NCI-H2227 (cell line): ENCODE measurements around the gene LAMB2.
A peak's percentile ranks its signal among the peaks of the same experiment; 100 is the strongest.

Experiments
- DNase-seq: peaks from one replicate; lab custom pipeline; 2025; ENCODE audit not compliant: unreplicated experiment; lab: John Stamatoyannopoulos, UW

LAMB2 gene

DNA sequence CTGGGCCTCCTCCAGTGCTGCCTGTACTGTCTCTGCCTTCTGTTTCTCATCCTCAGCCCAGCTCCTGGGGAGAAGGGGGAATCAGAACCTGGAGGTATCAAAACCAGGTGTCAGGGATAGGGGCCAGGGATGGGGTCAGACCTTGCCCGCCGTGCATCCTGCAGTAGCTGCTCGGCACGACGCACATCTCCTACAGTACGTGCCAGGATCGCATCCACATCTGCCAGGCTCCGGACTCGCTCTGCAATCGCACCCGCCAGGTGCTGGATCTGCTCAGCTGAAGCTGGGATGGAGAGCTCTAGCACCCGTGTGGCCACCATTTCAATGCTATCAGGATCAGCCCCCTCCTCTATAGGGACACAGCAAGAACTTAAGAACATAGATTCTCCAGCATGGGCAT is 10.8 kb downstream of the LAMB2 start:
- DNase-seq: no peak

DNA sequence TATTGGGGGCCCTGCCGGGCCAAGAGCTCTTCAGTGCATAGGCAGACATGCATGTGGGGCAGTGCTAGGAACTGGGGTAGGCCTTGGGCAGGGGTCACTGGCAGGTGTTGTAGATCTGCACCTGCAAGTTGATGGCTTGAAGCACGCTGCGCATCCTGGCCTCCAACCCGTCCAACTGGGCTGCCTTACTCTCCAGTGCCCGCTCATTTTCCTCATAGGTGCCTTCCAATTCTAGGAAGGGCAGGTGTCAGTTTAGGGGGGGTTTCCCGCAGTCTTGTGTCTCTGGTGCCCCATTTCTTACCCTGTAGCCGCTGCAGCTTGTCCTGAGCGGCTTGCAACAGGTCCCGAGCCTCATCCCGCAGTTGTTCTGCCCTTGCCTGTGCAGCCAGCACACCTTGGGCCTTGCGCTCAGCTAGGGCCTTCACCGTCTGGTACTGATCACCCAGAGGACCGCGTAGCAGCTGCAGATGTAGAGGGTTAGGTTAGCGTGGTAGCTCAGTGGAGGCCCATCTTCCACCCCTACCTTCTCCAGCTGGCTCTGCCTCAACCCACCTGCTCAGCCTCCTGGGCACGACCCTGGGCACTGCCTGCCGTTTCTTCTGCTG is 11.6 kb downstream of the LAMB2 start:
- DNase-seq: no peak

DNA sequence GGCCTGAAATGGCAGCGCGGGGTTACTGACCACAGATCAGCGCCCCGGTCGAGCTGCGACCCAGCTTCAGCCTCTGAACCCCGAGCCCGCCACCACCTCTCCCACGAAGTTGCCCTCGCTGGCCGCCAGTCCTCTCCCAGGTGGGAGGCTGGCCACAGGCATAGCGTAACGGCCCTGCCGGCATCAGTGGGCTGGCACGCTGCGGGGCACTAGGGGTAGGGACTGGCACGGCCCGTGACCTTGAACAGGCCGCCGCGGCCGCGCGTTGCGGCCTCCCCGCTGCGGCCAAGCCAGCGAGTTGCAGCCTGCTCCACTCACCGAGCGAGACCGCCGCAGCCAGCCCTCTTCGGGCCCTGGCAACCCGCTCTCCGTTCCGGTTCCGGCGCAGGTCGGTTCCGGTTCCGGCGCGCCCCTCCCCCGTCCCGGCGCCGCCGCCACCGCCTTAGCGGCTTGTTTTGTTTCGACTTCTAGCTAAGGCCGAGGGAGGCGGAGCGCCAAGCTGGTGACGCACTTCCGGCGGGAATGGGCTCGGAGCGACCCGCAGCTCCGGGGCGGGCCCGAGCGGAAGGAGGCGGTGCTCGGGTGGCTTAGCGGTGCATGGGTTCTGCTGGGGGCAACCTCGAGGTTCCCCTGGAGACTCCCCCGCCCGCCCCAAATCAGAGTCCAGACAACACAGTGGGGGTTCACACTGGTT is 12.3 kb downstream of the LAMB2 start, which contains the start of gene USP19:
USP19 (minus strand) TSS at position 386 of the 694 bp plus-strand sequence. CDS start 1,678 bp downstream, outside the sequence.
- DNase-seq: peak; percentile 95

DNA sequence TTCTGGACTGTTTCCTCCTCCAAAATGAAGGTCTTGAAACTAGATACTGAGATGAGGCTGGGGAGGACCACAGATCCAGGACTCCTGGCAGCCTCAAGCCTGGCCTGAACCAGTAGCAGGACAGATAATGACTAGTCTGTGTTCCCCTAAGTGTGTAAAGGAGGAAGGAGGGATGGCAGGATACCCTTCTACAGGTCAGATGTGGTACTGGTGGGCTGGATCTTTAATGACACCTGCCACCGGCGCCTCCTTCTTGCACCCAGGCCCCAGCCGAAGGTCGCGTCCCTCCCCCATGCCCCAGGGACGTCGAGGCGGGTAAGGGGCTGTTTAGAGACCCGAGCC is 12.8 kb downstream of the LAMB2 start:
- DNase-seq: no peak

DNA sequence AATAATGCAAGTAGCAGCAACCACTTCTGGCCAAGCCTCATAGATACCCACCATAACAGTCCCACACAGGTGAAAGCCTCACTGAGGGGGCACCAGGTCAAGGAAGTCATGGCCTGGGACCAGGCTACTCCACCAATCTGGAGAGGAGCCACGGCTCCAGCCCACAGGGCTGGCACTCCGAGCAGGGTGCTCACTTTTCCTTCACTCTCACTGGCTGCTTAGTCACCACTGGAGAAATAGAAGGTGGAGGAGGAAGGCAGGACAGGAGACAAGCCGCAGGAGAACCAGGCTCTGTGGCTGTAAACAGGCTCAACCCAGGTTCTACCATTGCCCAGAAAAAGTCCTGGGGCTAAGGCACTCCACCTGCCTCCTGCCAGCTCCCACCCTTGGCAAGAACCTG is 13.4 kb downstream of the LAMB2 start:
- no peak for DNase-seq

DNA sequence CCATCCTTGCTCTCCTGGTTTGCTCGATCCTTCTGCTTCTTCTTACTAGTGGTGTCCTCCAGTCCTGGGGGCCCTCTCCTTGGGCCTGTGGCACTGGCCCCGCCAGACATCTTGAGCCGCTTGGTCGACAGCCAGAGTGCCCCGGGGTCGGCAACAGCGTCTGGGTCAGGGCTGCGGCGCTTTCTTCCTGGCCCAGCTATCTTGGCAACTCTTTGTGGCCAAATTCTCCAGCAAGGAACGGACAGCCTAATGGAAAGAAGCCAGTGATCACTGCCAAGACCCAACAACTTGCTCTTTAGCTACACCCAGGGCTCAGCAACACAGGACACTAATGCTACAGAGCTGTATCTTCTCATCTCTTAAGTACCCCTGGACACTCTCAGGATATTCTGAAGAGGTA is 13.8 kb downstream of the LAMB2 start:
- no peak for DNase-seq

DNA sequence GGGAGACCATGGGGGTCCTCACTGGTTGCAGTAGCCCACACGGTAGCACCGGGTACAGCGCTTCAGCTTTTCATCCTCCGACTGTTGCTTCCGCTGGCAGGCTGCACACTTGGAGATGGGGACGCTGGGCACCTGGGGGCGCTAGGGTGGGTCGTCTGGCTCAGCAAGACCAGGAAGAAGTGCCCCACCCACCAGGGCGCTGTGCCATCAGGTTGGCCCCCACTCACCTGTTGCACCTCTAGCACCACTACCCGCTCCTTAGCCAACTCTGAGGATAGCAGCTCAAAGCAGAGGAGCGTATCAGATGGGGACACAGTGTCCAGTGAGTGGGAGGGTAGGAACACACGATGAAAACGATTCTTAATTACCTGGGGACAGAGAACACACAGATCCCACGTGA is 20.6 kb downstream of the LAMB2 start:
- DNase-seq: no peak

DNA sequence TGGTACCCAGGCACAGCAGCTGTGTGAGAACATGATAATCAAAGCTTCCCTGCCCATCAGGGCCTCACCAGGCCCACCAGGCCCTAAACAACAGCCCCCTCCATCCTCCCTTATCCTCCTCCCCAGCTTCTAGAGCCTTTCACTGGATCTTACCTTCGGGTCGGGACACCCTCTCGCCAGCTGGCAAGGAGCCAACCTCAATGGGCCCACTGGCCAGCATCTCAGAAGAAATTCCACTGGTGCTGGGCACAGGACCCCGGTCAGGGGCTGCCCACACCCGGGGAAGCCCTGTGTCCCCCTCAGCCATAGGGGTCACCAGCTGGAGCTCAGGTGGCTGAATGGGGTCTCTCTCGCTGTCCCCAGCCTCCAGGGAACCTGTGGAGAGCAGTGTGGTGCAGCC is 21.5 kb downstream of the LAMB2 start:
- no peak for DNase-seq

DNA sequence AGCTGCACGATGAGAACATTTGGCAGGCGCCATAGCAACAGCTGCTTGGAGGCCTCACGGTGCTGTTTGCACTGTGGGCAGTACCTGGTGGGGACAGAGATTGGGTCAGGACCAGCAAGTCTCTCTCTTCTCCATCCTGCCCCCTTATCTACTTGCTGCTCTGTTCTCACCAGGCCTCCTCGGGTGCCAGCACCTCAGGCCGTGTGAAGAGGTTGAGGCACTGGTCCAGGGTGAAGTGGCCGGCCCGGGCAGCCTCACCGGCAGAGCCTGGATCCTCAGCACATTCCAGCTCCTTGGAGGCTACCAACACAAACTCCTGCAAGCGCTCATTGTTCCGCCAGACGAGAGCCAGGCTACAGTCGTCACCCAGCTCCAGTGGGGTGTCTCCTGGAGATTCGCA is 22.1 kb downstream of the LAMB2 start:
- DNase-seq: no peak

DNA sequence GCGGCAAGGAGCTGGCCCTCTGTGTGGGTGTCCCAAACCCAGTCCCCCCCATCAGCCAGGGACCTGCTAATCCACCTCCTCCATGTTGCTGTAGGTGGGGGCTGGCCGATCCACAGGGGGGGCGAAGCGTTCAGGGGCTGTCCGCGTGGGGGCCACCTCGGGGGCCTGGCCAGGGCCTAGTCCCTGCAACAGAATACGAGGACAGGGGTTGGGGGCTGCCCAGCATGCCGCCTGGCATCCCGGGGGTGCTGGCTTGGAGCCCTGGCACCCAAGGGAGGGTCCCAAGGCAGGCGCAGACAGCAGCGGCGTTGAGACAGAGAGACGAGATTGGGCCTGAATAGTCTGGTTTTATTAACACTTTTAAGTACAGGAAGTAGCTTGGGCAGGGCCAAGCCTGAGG is 24.5 kb downstream of the LAMB2 start:
- no peak for DNase-seq

DNA sequence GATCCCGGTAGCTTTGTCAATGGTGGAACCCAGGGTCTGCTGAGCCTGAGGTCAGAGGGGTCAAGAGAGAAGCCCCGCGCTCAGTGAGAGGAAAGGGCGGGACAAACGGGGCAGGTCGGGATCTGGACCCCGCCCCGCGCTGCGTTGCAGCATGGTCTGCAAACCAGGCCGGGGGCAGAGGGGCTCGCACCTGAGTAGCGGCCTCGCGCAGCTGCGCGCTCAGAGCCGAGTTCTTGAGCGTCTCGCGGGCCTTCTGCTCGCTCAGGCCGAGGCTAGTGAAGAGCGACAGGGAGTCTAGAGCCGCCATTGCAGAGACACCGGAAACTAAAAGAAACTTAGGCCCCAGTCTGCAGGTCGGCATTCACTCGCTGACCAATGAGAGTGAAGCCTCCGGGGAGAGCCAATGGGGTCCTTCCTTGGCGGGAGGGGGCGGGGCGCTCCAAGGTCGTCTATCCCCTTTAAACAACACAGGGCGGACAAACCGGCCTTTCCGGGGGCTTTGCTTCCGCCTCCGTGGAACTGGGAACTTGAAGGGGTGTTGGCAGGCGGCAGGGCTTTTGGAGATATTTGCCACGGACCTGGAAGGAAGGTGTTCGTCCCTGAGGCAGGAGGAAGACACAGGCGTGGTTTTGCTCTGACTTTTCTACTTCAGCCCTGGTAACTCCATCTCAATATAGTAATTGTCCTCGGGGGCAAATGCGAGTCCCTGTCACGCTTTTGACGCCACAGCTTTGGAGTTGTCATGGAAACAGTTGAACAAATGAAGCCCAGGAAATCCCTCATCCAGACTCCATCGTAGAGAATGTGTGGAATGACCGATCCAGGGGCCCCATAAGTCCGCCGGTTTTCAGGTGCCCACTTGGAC is 28.2 kb downstream of the LAMB2 start, which contains the start of gene QARS1:
QARS1 (minus strand) TSS at position 331 of the 865 bp plus-strand sequence; CDS start at position 307, 24 bp downstream.
- DNase-seq: peak; percentile 90

DNA sequence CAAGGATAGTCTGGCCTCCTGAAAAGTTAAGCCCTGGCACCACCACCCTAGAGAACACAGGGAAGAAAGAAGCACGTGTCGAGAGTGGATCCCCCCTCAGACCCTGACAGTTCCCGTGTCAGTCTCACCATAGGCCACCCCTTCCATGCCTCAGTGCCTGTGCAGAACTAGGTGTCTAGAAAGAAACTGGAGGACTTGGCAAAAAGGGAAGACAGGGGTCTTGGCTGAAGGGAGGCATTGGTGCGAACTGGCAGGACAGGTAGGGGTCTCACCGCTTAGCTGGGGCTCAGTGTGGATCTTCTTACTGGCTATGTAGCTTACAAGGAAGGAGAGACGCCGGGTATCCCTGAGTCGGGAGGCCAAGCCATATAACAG is 28.8 kb downstream of the LAMB2 start:
- DNase-seq: no peak

DNA sequence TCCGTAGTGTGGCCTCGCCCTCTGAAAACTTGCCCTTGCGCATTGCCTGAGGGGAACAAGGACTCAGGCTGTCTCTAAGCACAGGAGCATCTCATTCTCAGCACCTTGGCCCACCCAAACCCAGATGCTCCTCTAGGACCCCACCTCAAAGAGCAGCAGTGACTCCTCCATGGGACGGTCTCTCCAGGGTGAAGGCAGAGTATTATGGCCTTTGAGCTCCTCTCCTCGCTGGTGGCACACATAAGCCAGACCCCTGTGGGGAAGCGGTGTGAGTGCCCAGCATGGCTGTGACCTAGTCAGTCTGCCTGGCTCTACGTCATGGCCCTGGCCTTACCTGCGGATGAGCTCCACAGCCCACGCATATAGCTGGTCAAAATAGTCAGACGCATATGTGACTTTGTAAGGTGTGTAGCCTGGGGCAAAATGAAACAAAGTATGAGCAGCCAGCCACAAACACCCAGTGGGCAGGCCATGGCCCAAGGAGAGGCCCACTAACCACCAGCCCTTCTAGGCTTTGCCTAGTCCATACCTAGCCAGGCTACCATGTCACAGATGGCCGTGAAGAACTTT is 32.7 kb downstream of the LAMB2 start:
- DNase-seq: no peak

DNA sequence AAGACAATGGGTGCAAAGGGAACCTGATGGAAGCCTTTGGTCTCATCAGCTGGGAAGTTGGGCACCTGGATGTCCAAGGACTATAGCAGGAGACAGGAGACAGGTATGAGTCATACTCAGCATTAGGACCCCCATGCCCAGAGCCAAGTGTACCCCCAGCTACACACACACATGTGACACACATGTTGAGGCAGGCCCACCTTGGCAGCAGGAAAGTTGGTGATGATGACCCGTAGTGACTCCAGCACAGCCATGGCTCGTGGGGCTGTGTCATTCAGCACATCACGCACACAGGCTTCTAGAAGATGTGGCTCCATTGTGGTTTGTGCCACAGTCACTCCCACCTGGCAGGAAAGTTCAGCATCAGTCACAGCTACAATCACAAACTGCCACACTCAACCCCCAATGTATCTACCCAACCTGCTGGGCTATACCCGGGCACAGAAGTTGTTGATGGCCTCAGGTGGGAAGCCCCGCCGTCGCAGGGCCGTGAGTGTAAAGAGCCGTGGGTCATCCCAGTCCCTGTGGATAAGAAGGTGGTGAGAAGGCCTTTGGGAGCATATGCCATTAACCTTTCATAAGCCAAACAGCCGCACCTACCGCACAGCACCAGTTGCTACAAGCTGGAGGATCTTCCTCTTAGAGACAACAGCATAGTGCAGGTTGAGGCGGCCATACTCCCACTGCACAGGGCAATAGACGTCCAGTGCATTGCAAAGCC is 33.8 kb downstream of the LAMB2 start:
- no peak for DNase-seq

DNA sequence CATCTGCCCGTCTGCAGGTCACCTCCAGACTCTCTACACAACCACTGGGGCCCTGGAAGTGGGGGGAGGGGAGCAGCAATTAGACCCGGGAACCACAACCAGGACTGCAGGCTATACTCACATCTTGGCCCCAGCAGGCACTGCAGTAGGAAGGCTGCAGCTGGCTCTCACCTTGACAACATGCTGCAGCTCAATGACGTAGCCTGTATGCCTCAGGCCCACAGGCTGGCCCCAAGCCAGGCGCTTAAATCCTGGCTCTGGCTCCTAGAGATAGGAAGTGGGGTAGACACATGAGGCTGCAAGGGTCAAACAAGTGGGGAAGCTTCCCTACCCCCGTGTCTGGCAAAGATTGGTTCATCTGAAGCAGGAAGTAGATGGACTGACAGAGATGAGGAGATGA is 34.4 kb downstream of the LAMB2 start:
- peak; percentile 48 for DNase-seq

DNA sequence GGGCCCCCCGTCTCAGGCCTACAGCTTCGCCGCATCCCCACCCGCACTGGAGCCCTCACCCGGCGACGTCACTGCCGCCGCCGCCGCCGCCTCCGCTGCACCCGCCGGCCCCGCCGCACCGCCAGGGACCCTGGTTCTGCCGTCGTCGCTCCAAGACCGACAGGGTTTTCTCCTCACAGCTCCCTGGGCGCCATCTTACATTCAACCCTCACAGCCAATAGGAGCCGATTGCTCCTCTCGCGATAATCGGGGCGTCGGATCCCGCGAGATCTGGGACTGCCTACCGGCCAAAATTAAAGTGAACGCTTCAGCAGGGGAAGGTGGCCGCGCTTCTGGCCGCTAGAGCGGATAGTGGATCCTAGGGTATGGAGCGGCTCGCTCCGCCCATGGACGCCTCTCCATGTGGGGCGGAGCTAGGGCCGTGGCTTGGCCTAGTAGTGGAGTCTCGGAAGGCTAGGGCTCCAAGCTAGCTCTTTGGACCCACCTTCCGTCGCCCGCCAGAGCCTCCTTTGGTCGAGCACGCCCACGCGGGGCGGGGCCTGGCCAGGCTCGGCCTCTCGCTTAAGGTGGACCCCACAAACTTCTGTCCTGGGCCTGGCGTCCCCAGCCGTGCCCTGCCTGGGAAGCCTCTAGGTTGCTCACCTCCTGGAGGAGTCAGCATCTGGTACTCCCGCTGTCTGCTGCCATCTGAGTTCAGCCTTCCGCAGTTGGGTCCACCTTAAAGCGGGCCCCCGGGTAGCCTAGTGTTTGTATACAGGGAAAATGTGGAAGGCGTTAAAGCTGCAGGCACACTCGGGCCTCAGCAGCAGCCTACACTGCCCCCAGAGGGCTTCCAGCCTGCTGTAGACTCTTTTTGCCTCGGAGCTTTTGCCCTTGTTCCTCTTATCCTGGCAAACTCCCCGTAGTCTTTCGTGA is 38.7 kb downstream of the LAMB2 start, which contains the start of gene QRICH1:
QRICH1 (minus strand) TSS at position 219 of the 915 bp plus-strand sequence. CDS start 17,054 bp downstream, outside the sequence.
- DNase-seq: peak; percentile 99

DNA sequence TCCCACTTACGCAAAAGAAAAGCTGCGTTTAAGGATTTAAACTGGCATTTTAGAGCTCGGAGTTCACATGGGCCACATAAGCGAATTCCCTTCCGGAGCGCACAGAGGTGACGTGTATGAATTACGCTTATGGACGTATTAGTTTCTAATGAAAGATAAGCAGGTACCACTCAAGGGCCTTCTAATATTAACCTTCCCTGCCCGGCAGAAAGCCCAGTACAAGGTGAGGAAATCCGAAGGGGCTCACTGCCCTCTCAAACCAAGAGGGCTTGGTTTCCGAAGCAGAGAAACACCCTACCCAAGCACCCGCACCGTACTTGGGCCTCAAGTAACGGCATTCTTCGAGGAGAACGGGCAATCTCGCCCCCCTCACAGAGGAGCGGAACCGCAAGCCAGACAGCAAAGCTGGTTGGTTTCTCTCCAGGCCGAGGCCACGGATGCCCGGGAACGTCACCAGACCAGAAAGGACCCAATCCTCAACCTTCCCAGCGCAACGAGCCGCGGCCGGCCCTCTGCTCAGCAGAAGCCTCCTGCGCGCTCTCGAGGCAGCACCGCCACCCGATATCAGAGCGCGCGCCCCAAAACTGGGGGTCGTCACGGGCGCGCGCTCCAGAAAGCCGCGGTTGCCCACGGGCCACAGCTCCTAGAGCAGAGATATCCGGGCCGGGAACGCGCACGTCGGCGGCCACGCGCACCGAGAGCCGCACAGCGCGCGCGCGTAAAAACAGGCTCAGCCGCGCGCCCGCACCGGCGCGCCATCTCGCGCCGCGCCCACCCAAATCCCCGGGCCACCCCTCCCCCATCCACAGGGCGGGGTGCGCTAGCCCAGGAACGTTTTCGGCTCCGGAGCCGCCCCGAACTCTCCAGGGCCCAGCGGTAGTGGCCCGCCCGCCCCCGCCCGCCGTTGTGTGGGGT is 39.7 kb downstream of the LAMB2 start:
- DNase-seq: peak; percentile 84

DNA sequence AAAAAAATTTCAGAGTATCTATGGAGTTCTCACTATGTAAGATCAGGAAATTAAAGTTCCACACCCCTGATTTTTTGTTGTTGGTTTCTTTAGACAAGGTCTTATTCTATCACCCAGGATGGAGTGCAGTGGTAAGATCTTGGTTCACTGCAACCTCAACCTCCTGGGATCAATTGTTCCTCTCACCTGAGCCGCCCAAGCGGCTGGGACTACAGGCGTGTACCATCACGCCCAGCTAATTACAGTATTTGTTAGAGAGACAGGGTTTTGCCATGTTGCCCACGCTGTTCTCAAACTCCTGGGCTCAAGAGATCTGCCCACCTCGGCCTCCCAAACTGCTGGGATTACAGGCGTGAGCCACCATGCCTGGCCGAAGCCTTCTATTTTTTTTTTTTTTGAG is 51.4 kb downstream of the LAMB2 start:
- DNase-seq: no peak

DNA sequence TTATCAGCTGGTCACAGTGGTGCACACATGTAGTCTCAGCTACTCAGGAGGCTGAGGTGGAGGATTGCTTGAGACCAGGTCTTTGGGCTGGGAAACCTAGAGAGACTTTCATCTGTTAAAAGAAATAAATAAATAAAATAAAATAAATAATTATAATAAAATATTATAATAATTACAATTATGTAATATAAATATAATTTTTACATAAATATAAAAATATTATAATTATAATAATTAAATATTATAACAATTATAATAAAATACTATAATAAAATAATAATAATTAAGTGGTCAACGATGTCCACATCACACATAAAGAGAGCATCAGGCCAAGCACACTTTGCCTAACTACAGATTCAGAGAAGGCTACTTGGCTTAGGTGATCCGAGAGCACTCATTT is 53.6 kb downstream of the LAMB2 start:
- no peak for DNase-seq
